Effector CD8-positive, alpha-beta T cell (primary cell): ENCODE measurements around the gene LMOD2.

Experiments
- DNase-seq: peaks from one replicate; lab custom pipeline; 2025; lab: John Stamatoyannopoulos, UW

Gene LMOD2

DNA sequence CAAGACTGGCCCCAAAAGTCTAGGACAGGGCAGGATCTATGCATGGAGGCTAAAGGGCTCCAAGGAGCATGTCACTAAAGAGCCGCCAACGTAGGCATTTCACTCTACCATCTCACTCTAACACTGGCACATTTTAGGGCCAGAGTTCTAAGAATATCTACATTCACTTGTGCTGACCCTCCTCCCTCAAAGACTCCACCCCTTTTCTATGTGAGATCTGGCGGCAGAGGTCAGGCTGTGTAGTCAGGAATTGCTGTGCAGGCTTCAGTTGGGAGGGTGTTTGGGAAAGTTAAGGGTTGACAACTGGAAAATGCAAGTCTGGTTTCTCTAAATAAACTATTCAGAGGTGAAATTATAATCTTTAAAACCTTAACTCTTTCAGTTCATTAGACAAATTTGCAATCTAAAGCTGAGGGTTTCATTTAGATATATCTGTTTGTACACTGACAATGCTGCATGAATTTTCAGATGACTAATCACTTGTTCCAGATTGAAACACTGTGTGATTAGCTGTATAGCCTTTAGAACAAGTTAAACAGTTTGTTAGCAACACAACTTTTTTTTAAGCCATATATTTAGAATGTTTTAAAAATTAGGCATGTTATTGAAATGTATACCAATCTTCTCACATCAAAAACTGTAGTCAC lies 18.2 kb downstream of the LMOD2 start:
- no peak for DNase-seq

DNA sequence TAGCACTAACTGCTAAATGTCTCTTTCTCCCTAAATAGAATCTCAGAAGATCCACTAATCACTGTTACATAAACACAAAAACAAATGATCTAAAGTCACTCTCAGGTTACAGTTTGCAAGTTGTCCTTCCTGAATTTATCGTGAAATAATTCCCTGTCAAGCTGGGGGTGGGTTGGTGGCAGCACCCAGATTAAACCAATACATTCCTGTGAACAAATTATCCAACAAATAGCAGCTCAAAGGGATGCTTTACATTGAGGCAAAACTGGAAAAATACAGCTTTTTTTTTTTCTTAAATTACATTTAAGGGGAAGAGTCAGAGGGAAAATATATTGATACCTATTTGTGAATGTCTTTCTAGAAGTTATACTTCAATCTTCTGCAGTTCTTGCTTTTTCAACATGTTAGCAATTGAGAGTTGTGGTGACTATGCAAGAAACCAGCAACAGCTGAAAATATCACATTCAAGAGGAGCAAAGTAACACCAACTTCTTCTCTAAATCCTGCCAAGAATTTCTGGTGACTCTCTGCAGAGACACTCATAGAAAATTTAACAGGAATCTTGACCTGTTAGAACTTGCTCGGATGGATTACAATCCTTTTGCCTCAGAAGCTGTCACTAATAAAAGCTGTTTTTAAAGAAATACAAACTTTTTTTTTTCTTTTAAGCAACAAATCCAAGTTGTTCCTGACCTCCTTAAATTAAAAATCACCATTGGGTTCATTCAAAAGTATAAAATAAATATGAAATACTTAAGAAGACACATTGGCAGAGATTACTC lies 18.9 kb downstream of the LMOD2 start:
- no peak for DNase-seq

DNA sequence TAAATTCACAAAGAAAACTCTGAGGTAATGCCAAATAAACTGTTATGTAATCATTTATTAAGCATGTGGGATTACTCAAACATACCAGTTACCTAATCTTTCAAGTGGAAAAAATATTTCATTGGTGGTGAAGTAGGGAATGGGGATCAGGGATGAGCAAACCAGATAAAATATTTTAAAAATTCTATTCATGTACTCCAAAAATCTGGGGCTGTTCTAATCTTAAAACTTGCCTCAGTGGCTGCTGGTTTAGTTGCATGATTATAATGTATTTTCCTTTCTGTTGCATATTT lies 19.5 kb downstream of the LMOD2 start:
- no peak for DNase-seq

DNA sequence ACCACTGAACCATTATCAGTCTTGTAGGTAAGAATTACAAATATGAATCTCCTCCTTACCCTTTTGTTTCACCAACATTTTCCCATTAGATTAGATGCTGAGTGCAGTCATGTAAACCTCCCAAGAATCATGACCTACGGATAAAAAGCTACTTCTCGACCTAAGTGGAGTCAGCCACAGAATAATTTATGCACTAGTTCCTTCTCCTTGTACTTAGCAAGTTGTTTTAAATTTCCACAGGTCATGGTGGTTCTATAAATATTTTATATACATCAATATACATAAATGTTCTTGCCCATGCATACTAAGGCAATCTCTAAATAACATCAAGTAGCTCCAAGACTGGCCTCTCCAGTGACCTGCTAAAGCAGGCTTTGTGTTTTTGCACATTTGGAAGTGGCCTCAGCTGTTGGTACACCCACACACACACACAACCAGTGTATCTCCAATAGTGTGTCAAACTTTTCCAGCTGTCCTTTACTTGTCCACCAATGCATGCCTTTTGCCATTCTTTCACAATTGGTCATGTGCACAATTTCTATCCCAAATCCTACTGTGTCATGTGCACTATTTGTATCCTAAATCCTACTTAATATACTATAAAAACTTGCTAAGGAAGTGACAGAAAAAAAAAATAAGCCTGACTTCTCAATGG lies 21.5 kb downstream of the LMOD2 start:
- no peak for DNase-seq

DNA sequence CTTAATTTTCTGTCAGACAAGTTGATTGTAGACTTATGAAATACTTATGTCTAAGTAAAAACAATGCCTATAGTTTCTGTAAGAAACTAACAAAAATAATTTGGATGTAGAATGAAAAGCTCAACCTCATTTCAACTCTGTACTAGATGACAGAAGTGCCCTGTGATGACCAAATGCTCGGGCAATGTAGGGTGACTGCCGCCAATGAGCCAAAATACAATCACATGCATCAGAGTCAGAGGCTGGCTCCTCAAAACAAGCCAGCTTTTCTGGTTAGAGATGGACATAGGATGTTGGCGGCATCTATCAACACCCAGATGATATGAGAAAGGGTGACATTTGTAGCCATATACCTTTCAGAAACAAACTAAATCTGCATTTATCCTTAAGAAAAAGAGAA lies 23.9 kb downstream of the LMOD2 start:
- DNase-seq = no peak

DNA sequence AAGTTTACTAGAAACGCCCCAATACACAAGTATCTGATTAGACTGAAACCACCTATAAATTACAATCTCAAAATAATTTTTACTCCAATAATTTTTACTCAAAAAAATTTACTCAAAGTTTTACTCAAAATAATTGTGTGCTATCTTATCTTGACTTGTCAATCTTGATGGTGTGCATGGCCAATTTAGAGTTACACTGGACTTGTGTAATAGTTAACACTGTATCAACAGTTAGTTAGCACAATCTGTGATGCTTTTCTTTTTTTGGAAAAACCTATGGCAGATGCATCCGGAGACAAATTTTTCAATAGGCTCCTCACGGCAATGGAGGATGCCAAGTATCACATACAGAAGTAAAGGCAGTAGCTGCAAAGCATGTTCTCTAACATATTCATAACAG lies 24.9 kb downstream of the LMOD2 start:
- no peak for DNase-seq

DNA sequence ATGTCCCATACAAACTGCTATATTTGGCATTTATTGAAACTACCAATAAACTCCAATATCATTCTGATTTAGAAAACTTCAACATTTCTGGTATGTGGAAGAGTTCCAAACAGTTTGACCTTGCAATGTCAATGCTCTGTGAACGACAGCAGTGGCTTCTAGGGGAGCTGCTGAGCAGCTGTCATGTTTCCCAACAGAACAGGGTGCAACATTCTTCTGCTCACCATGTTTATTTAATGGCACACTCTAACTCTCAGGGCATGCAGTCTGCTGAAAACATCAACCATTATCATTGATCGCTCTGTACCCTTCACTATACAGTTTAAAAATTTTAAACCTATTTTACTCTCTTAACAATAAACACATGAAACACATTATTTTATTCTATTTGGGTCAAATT lies 25.9 kb downstream of the LMOD2 start:
- no peak for DNase-seq

DNA sequence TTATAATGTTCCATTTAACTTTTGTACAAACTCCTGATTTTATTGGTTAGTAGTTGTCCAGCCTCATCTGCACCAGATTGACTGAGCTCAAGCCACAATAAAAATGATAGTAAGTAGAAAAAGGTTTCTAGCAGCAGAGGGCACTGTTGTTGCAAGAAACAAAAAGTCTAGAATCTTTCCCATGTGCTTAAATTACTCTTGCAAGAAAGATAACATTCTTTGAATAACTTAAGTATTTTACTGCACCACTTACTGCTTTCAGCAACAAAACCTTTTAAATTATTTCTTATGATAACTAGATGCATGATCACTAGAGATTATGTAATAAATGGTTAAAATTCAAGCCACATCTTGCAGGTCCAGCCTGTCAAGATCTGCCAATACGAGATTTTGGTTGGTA lies 27.0 kb downstream of the LMOD2 start:
- DNase-seq = no peak

DNA sequence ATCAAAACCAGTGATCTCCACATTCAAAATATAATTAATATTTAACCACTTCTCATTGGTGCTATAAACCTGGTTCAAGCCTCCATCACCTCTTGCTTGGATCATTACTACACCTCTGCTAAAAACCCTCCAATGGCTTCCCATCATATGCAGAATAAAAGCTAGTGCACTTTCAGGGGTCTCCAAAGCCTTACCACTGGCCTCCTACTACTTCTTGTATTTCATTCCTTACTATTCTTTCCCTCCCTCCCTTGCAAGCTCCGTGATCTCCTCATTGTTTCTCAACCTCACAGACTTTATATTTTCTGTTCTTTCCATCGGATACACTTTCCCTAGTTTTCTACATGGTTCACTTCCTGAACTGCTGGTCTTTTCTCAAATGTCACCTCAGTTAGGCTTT lies 31.5 kb downstream of the LMOD2 start:
- DNase-seq = no peak

DNA sequence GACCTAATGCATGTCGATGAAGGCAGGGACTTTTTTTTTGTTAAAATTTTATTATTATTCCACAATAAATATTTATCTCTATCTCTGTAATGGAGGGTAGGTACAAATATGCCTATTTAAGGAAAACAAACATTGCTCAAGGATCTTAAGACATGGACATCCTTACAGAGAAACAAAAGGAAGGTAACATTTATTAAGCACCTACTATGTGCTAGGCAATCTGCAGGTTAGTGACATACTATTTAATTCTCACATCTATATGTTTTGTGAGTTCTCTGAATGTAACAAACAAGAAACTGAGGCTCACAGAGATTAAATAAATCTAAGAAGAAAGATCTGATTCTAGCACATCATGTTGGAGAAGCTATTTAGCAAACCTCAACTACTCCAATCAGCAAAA lies 32.1 kb downstream of the LMOD2 start:
- no peak for DNase-seq

DNA sequence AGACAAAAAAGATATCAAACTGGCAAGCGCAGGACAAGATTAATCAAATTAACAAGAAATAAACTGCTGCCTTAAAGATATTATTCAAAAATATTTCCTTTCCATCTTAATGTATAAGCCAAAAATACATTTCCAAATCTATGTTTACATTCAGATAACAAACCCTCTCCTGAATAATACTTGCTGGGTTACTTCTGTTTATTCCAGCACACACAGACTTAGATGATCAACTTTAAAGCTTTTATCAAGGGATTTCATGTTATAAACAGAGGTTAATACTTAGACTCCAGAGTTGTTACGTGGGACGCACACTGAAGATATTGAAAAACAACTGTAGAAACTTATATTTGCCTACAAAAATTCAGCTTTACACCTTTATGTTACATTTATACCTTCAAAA lies 33.6 kb downstream of the LMOD2 start:
- no peak for DNase-seq

DNA sequence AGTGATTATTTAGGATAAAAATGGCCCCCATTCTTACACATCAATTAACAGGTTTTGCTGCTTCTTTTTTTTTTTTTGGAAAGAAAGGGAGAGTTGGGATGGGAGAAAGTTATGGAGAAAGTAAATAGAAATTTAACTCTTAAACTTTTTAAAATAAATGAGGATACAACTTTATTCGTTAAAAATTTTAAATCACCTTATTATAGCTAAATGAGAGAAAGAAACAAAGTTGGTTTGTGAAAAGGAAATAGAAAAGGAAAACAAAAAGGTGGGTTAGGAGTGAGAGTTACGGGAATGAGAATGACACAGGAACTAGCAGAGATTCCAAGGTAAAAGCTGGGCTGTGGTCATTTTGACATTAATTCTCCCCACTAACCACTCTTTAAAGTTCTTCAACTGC lies 34.9 kb downstream of the LMOD2 start:
- no peak for DNase-seq

DNA sequence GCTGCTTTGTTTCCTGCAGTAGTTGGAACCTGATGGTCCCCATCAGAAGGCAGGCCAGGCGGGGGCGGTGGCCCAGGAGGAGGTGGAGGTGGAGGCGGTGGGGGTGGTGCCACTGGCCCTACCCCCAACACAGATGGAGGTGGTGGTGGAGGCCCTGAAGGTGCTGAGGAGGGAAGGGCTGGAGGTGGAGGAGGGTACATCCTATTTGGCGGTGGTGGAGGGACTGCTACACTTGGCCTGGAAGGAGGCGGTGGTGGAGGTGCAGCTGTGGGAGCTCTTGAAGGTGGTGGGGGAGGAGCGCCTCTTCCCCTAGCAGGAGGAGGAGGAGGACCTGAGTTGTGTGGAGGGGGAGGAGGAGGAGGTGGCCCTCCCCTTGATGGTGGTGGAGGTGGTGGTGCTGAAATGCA lies 36.8 kb downstream of the LMOD2 start:
- no peak for DNase-seq

DNA sequence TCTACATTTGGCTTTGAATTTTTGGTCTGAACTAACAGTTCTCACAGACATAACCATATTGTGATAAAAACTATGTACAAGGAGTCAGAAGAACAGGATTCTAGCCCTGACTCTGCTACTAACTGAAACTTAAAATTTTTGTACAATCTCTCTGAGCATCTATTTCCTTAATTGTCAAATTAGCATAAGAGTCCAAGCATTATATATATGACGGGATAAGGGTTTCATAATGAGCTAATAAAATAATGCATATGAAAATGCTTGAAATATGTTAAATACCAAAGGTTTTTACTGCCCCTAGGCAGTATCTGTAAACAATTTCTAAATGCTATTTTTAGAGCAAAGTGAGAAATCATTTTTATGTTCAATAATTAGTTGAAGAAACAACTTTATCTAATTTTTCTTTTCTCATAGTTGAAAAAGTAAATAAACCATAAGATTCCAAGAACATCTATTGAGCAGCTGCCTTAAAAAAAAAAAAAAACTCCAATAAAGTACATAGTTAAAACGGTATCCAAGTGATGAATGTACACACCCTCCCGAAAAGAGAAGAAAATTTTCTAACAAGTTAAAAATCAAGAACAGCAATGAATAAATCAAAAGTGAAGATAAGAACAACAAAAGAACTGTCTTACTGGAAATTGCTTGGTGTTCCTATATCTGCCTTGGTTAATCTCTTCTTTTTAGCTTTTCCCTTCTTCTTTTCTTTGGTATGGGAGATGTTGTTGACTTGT lies 40.4 kb downstream of the LMOD2 start:
- DNase-seq = no peak

DNA sequence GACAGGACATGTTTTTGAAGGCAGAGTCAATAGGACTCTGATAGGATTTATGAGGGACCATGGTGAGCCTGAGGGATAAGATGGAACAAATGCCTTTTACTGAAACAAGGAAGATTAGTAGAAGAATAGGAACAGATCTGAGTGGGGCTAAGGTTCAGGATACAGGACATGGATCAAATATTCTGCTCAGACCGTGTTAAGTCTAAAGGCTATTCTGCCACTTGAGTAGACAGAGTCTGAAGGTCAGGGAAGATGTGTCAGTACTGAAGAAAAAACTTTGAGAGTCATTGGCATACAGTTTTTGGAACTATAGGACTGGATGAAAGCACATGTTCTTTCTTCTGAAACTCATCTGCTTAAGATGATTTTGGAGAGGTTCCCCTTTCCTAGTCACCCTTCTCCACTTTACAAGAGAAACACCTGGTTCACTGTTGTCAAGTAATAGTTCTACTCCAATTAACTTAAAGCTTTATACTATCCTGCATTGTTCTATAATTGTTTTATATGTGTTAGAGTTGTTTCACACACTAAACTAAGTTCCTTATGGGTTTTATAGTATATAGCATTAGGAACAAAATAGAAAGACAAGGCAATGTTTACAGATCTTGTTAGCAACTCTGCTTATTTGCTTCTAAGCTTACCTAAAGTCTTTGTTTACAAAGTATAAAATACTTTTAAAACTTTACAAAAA lies 49.7 kb downstream of the LMOD2 start:
- DNase-seq = no peak

DNA sequence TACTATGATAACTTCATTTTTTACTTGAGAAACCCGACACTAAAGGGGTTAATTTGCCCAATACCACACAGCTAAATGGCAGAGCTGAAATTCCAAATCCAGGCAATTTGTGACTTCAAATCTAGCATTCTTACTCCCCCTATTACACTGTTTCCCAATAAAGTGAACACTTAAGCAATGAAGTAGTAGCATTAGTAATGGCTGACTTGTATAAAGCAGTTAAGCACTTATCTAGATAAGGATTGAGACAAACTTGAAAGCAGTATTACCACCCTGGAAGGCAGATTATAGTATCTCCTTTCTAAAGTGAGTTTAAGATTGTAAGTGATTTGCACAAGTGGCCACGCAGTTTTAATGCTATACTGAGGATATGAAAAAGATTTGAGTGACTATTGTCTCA lies 53.9 kb downstream of the LMOD2 start:
- no peak for DNase-seq

DNA sequence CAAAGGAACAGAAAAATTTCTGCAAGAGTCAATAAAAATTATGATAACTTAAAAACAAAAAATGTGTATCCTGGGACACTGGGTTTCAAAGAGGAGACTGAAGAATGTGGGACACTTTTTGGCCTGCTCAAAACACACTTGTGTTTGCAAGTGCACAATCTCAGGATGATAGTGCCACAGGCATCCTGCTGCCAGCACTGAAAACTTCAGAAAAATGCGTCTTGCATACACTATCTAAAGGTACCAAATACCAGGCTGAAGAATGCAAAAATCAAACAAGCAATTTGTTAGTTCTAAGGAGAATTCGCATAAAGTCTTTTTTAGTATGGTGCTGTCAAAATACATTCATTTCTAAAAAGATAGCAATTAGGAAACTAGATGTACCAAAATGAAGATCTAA lies 55.0 kb downstream of the LMOD2 start:
- DNase-seq = no peak

DNA sequence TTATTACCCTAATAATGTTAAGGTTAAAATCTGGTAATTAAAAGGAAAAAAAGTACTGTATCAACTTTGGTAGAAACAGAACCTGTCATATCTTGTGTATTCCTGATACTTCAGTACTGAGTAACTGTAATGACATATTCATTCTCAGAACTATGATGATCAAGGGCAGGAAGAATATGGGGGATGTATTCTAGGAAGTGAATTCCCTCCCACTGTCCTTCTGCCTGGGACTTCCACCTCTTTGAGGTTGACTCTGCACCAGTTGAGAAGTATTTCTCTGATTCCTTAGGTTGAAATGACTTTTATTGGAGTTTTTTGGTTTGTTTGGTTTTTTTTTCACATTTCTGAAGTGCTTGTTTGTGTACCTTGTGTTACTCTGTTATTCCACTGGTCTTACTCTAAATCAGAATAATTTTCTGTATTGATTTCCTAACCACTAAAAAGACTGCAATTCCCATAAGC lies 56.2 kb downstream of the LMOD2 start:
- DNase-seq = no peak

DNA sequence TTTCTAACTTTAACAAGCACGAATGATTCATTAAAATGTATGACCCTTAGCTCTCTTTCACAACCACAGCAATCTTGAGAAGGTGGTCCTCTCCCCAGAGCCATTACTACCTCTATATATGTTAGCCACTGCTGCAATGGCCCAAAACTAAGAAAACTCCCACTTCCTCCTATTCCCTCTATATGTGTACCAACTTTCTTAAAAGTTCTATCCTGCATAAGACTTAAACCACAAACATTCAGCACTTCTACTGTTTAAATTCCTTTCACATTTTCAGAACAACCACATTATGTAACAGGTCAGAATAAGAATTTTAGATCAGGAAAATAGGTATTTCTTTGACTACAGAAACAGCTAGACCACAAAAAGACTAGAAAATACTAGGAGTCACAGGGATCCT lies 57.0 kb downstream of the LMOD2 start:
- no peak for DNase-seq
